Activated T-cell treated with anti-CD3 and anti-CD28 coated beads, Interleukin-2, amount 50 U/mL, for 72 hours (primary cell): Measurements from ENCODE around the gene ADAMTS2. TPM values are rescaled to one million over a fixed set of nuclear protein-coding genes. Genes with fewer than 3 reads are reported as not detected.
"Not testable (repeated sequence)": the region's sequence is repeated elsewhere in the genome, so short reads cannot be mapped to it uniquely, and the experiment has no call there.

Experiments
- ATAC-seq, 2 donors: fragments of 150-1000 bp; cut with Tn5 transposase; replicated peaks in 1 of 2; 2 replicates each; pipeline ENCODE4 v1.10.0; 2021; ENCODE audit warnings: moderate library complexity in 2 of 2, mild to moderate bottlenecking in 1 of 2
- DNase-seq, 2 donors: peaks; one replicate each; pipeline ENCODE4 v3.0.0; 2021 to 2022; ENCODE audit warnings: mixed read lengths in 1 of 2
- H3K27ac Mint-ChIP-seq: one replicate; pipeline ENCODE4 v1.8.0; 2022; ENCODE audit warnings: mild to moderate bottlenecking, moderate library complexity, mixed read lengths
- H3K27me3 Mint-ChIP-seq: one replicate; pipeline ENCODE4 v1.8.0; 2022; ENCODE audit warnings: low read depth, mixed read lengths
- H3K36me3 Mint-ChIP-seq, 2 donors: one replicate each; pipeline ENCODE4 v1.8.0; 2022; ENCODE audit warnings: mixed read lengths in 2 of 2, mild to moderate bottlenecking in 1 of 2; ENCODE audit not compliant: insufficient read depth in 2 of 2
- H3K4me1 Mint-ChIP-seq: one replicate; pipeline ENCODE4 v1.8.0; 2022; ENCODE audit warnings: low read depth, mixed read lengths
- H3K4me3 Mint-ChIP-seq, 2 donors: one replicate each; pipeline ENCODE4 v1.8.0; 2022; ENCODE audit warnings: mild to moderate bottlenecking in 2 of 2, mixed read lengths in 2 of 2, moderate library complexity in 2 of 2
- H3K9me3 Mint-ChIP-seq, 2 donors: one replicate each; pipeline ENCODE4 v1.8.0; 2022; ENCODE audit warnings: mixed read lengths in 2 of 2
- total RNA-seq, 2 donors: library from RNA; stranded (reverse); gene quantifications; one replicate each; pipeline ENCODE4 v1.2.3, GENCODE V29; 2022

The ADAMTS2 gene
- total RNA-seq, 2 donors from 2014 or later: not detected

- no peaks in the 10 kb centered on the region for H3K9me3 Mint-ChIP-seq
- H3K36me3 Mint-ChIP-seq: no peaks in the 10 kb centered on the region
- no peak for ATAC-seq
- H3K4me3 Mint-ChIP-seq: no peak overlapping the region
- H3K27me3 Mint-ChIP-seq: no peaks in the 10 kb centered on the region
- H3K27ac Mint-ChIP-seq: no peak overlapping the region
- no peaks in the 10 kb centered on the region for H3K4me1 Mint-ChIP-seq
- no peak for DNase-seq
Measured at GRCh38 chr5:179284751-179285631, 60.3 kb downstream of the ADAMTS2 start.

GRCh38 chr5:179283908-179284307 is 61.4 kb downstream of the ADAMTS2 start:
- not testable (repeated sequence) for ATAC-seq, H3K4me3 Mint-ChIP-seq, DNase-seq, H3K9me3 Mint-ChIP-seq, H3K36me3 Mint-ChIP-seq, H3K4me1 Mint-ChIP-seq, H3K27ac Mint-ChIP-seq, H3K27me3 Mint-ChIP-seq

DNA sequence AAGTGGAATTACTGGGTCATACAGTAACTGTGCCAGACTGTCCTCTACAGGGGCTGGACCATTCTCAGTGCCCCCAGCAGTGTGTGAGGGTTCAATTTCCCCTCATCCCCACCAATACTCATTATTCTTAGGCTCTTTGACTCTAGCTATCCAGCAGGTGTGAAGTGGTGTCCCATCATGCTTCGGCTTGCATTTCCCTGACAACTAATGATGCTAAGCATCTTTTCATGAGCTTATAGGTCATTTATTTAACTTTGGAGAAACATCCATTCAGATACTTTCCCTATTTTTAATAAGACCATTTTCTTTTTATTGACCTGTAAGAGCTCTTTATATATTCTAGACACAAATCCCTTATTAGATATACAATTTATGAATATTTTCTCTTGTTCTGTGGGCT is 63.6 kb downstream of the ADAMTS2 start:
- H3K9me3 Mint-ChIP-seq: no peaks in the 10 kb centered on the region
- H3K27me3 Mint-ChIP-seq: no peaks in the 10 kb centered on the region
- no peak for DNase-seq
- no peak overlapping the region for H3K27ac Mint-ChIP-seq
- H3K4me1 Mint-ChIP-seq: no peaks in the 10 kb centered on the region
- H3K4me3 Mint-ChIP-seq: no peak overlapping the region
- ATAC-seq: no peak
- no peaks in the 10 kb centered on the region for H3K36me3 Mint-ChIP-seq

GRCh38 chr5:179280095-179280490 is 65.2 kb downstream of the ADAMTS2 start:
- Mint-ChIP-seq H3K27ac (no peak overlapping the region), H3K4me1 (no peaks in the 10 kb centered on the region), H3K9me3 (no peaks in the 10 kb centered on the region), H3K27me3 (no peaks in the 10 kb centered on the region), H3K36me3 (no peaks in the 10 kb centered on the region), H3K4me3 (no peak overlapping the region)
- DNase-seq (no peak), ATAC-seq (no peak)

DNA sequence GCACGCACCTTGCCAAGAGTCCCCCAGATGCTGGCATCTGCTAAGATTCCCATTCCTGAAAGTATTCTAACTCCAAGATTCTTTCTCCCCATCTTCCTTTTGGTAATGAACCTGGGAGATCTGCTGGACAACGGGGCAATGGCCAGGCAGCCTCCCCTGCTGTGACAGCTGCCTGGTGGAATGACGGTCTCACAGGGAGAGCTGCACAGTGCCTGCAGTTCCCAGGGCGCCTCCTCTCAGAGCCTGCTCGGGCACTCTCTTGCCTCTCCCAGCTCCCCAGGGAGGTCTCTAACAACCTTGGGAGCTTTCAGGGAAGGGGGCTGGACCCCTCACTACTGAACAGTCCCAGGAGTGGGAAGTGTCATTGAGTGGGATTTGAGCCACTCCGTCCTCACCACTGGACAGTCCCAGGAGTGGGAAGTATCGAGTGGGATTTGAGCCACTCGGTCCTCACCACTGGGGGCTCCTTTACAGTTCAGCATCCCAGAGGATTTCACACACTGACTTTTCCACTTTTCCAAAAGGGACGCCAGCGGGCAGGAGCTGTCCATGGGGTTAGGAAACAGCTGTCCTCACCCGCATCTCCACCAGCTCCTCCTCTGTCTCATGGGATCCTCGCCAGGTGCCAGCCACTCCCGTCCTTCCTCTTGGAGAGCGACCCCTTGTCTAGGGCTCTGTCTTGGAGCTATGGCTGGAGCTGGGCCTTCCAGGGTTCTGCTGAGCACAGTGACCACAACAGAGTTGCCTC is 65.7 kb downstream of the ADAMTS2 start:
- Mint-ChIP-seq H3K27me3 (no peaks in the 10 kb centered on the region), H3K9me3 (no peaks in the 10 kb centered on the region), H3K27ac (no peak overlapping the region), H3K36me3 (no peaks in the 10 kb centered on the region), H3K4me1 (no peaks in the 10 kb centered on the region), H3K4me3 (no peak overlapping the region)
- ATAC-seq (no peak), DNase-seq (no peak)

GRCh38 chr5:179278546-179278945 is 66.7 kb downstream of the ADAMTS2 start:
- Mint-ChIP-seq H3K36me3 (no peaks in the 10 kb centered on the region), H3K27me3 (no peaks in the 10 kb centered on the region), H3K9me3 (no peaks in the 10 kb centered on the region), H3K27ac (no peak overlapping the region), H3K4me1 (no peaks in the 10 kb centered on the region), H3K4me3 (no peak overlapping the region)
- DNase-seq (no peak), ATAC-seq (no peak)

DNA sequence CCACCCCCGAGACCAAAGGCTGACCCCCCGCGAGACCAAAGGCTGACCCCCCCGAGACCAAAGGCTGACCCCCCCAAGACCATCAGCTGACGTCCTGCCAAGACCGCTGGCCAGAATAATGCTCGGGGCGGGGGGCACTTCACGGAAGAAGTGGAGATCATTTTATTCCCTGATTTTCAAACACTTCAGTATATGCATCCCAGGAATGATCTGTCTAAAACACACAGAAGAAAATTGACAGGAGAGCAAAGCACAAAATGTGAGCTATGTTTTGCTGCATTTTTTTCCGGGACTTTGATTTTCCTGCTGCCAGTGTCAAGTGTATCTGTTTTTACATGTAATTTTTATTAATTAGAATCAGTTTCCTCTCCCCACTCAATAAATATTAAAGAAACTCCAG is 67.1 kb downstream of the ADAMTS2 start:
- Mint-ChIP-seq H3K4me1 (no peaks in the 10 kb centered on the region), H3K9me3 (no peaks in the 10 kb centered on the region), H3K27ac (no peak overlapping the region), H3K36me3 (no peaks in the 10 kb centered on the region), H3K27me3 (no peaks in the 10 kb centered on the region), H3K4me3 (no peak overlapping the region)
- ATAC-seq (no peak), DNase-seq (no peak)

- no peaks in the 10 kb centered on the region for H3K27me3 Mint-ChIP-seq
- no peaks in the 10 kb centered on the region for H3K9me3 Mint-ChIP-seq
- H3K4me3 Mint-ChIP-seq: no peak overlapping the region
- DNase-seq (no peak), ATAC-seq (no peak)
- no peaks in the 10 kb centered on the region for H3K36me3 Mint-ChIP-seq
- H3K27ac Mint-ChIP-seq: no peak overlapping the region
- no peaks in the 10 kb centered on the region for H3K4me1 Mint-ChIP-seq
Measured at GRCh38 chr5:179276838-179277395, 68.3 kb downstream of the ADAMTS2 start.

DNA sequence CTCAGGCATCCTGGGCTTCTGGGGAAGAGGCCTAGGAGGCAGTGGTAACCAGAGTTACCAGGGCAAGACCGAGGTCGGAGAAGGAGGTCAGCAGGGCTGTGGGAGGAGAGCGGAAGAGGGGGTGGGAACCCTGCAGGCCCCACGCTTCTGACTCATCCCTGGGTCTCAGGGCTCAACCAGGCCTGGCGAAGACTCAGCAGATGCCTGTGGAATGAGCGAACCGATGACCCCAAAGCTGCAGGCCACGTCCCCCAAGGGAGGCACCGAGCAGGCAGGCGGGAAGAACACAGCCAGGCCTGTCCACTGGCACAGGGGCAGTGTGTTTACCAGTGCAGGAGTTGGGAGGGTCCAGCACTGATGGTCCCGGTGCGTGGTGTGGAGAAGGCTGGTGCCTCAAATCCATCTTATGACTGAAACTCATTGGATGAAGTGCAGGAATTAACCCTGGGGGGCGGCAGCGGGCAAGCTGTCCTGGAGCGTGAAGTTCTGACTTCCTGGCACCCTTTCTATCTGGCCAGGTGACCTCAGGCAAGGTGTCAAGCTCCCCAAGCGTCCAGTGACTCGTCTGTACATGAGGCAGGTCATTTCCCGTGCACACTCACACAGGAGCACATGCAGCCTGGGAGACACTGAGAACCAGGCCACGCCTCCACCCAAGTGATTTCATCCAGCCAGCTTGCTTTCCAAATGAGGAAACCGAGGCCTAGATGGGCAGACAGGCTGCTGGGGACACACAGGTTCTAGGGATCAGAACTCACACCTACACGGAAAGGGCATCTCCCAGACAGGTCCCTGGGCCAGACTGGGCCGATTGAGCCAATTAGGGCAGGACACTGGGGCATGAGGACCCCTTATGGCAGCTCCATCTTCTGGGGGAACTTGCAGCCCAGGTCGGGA is 69.1 kb downstream of the ADAMTS2 start:
- Mint-ChIP-seq H3K9me3 (no peaks in the 10 kb centered on the region), H3K36me3 (no peaks in the 10 kb centered on the region), H3K27me3 (no peaks in the 10 kb centered on the region), H3K27ac (no peak overlapping the region), H3K4me3 (no peak overlapping the region), H3K4me1 (no peaks in the 10 kb centered on the region)
- ATAC-seq: no peak
- DNase-seq: no peak

GRCh38 chr5:179275381-179275878 is 69.8 kb downstream of the ADAMTS2 start:
- Mint-ChIP-seq H3K9me3 (no peaks in the 10 kb centered on the region), H3K27me3 (no peaks in the 10 kb centered on the region), H3K36me3 (no peaks in the 10 kb centered on the region), H3K27ac (no peak overlapping the region), H3K4me1 (no peaks in the 10 kb centered on the region), H3K4me3 (no peak overlapping the region)
- DNase-seq (no peak), ATAC-seq (no peak)

- H3K4me1 Mint-ChIP-seq: no peaks in the 10 kb centered on the region
- H3K4me3 Mint-ChIP-seq: no peak overlapping the region
- H3K27ac Mint-ChIP-seq: no peak overlapping the region
- DNase-seq (no peak), ATAC-seq (no peak)
- H3K36me3 Mint-ChIP-seq: no peaks in the 10 kb centered on the region
- no peaks in the 10 kb centered on the region for H3K27me3 Mint-ChIP-seq
- H3K9me3 Mint-ChIP-seq: no peaks in the 10 kb centered on the region
Measured at GRCh38 chr5:179274321-179275315, 70.6 kb downstream of the ADAMTS2 start.
